Measurements from ENCODE around the gene CTCF.
A peak's percentile ranks its signal among the peaks of the same experiment; 100 is the strongest.

The CTCF gene

DNA sequence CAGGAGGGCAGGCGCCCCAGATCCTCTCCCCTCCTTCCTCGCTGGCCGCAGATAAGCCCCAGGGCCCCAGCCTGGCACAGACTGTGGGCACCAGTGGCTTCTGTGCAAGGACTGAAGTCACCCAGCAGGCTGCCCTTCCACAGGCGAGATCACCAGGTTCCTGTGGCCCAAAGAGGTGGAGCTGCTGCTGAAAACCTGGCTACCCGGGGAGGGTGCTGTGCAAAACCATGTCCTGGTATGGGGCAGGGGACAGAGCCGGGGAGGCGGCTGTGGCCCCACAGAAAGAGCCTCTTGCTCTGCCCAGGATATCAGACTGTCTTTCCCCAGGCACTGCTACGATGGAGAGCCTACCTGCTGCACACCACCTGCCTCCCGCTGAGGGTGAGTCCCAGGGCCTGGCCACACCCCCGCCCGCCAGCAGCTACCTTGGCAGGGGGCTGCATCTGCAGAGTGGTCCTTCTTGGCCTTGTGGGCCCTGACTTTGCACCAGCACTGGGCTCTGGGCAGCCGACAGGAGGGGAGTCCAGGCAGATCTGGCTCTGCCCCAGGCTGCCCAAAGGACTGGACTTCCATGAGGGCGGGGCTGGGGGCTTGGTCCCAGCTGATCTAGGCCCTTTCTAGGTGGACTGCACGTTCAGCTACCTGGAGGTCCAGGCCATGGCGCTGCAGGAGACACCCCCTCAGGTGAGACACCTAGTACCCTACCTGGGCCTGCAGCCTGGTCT lies 83.2 kb downstream of the CTCF start:
- H3K27me3 ChIP-seq (ENCODE audit: control insufficient read depth, insufficient read depth, low read length): peaks cover 28% of the 10 kb centered on the region
- peak overlapping the region; percentile 41 for H3K4me3 ChIP-seq (ENCODE audit: low read length)
- H3K9ac ChIP-seq (ENCODE audit: low read length): no peak overlapping the region
- H3K36me3 ChIP-seq (ENCODE audit: control insufficient read depth, insufficient read depth, low read length): no peaks in the 10 kb centered on the region
- H3K4me1 ChIP-seq (ENCODE audit: control insufficient read depth, insufficient read depth, low read length): peaks cover 4% of the 10 kb centered on the region
- H3K27ac ChIP-seq (ENCODE audit: low read depth, low read length): no peak overlapping the region

DNA sequence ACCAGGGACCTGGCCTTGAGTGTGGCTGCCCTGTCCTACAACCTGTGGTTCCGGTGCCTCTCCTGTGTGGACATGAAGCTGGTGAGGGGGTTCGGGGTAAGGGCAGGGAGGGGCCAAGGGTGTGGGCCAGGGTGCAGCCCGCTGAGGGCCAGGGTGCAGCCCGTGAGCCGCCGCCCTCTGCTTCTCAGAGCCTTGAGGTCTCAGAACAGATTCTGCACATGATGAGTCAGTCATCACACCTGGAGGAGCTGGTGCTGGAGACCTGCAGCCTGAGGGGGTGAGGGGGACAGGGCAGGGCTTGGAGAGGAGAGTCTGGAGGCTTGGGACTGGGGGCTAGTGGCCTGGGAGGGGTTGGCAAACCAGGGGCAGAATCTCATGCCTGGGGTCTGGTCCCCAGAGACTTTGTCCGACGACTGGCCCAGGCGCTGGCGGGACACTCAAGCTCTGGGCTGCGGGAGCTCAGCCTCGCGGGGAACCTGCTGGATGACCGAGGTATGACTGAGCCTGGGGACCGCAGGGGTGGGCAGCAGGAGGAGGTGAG lies 84.9 kb downstream of the CTCF start:
- H3K27me3 ChIP-seq (ENCODE audit: control insufficient read depth, insufficient read depth, low read length): peaks cover 34% of the 10 kb centered on the region

DNA sequence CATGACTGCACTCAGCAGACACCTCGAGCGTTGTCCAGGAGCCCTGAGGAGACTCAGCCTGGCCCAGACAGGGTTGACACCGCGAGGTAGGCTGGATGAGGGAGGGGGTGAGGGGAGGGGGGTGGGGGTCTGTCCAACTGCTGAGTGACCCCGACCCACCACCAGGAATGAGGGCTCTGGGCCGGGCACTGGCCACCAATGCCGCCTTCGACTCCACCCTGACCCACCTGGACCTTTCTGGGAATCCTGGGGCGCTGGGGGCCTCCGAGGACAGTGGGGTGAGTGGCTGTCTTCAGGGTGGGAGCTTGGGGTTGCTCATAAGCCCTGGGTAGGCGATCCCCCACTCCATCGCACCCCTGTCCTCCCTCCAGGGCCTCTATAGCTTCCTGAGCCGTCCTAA lies 85.4 kb downstream of the CTCF start:
- no peak overlapping the region for H3K9ac ChIP-seq (ENCODE audit: low read length)
- H3K4me1 ChIP-seq (ENCODE audit: control insufficient read depth, insufficient read depth, low read length): no peaks in the 10 kb centered on the region
- no peaks in the 10 kb centered on the region for H3K36me3 ChIP-seq (ENCODE audit: control insufficient read depth, insufficient read depth, low read length)
- no peak overlapping the region for H3K4me3 ChIP-seq (ENCODE audit: low read length)
- peaks cover 36% of the 10 kb centered on the region for H3K27me3 ChIP-seq (ENCODE audit: control insufficient read depth, insufficient read depth, low read length)
- no peak overlapping the region for H3K27ac ChIP-seq (ENCODE audit: low read depth, low read length)

More for the DNA sequence above, 84.9 kb downstream of the CTCF start:
- H3K4me3 ChIP-seq (ENCODE audit: low read length): no peak overlapping the region
- no peak overlapping the region for H3K9ac ChIP-seq (ENCODE audit: low read length)
- no peaks in the 10 kb centered on the region for H3K4me1 ChIP-seq (ENCODE audit: control insufficient read depth, insufficient read depth, low read length)
- H3K36me3 ChIP-seq (ENCODE audit: control insufficient read depth, insufficient read depth, low read length): no peaks in the 10 kb centered on the region
- H3K27ac ChIP-seq (ENCODE audit: low read depth, low read length): no peak overlapping the region

DNA sequence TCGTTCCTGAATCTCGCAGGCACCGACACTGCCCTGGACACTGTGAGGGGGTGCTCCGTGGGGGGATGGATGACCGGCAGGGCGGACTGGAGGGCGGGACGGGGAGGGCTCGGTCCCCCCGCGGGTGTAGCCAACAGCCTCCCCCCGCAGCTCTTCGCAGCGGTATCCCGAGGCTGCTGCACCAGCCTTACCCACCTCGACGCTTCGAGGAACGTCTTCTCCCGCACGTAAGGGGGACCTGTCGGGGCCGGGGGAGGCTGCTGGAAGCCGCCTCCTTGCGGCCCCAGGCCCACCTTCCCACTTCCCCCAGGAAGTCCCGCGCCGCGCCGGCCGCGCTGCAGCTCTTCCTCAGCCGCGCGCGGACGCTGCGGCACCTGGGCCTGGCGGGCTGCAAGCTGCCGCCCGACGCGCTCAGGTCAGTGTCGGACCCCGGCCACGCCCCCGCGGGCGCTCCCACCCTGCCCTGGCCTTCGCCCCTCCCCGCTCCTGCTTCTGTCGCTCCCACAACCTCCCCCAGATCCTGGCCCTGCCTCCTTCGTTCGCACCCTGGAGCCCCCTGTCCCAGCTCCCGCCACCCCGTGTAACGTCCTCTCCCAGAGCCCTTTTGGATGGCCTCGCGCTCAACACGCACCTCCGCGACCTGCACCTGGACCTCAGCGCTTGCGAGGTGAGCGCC lies 85.9 kb downstream of the CTCF start:
- Histone ChIP-seq H3K27me3 (ENCODE audit: control insufficient read depth, insufficient read depth, low read length) (peaks cover 37% of the 10 kb centered on the region), H3K9ac (ENCODE audit: low read length) (no peak overlapping the region), H3K36me3 (ENCODE audit: control insufficient read depth, insufficient read depth, low read length) (no peaks in the 10 kb centered on the region), H3K4me3 (ENCODE audit: low read length) (peak overlapping the region; percentile 8), H3K27ac (ENCODE audit: low read depth, low read length) (no peak overlapping the region), H3K4me1 (ENCODE audit: control insufficient read depth, insufficient read depth, low read length) (no peaks in the 10 kb centered on the region)

DNA sequence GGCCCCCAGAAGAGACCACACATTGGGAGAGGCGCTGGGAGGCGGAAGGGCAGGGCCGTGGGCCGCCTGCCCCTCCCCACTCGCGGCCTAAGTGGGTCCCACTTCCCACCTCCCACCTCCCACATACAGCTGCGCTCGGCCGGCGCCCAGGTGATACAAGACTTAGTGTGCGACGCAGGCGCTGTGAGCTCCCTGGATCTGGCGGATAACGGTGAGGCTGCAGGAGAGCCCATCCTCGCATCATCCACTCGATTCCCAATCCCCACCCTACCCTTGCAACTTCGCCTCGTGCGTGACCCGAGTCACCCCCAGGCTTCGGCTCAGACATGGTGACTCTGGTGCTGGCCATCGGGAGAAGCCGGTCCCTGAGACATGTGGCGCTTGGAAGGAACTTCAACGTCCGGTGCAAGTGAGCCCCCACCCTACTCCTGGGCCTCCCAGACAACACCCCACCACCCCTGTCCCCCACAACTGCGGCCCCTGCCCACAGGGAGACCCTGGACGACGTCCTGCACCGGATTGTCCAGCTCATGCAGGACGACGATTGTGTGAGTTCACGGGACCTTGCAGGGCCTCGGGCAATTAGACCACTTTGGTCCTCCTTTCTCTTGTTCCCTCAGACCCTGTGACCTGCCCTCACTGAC lies 86.6 kb downstream of the CTCF start:
- Histone ChIP-seq H3K4me1 (ENCODE audit: control insufficient read depth, insufficient read depth, low read length) (no peaks in the 10 kb centered on the region), H3K36me3 (ENCODE audit: control insufficient read depth, insufficient read depth, low read length) (no peaks in the 10 kb centered on the region), H3K9ac (ENCODE audit: low read length) (no peak overlapping the region), H3K27ac (ENCODE audit: low read depth, low read length) (no peak overlapping the region), H3K27me3 (ENCODE audit: control insufficient read depth, insufficient read depth, low read length) (peaks cover 39% of the 10 kb centered on the region), H3K4me3 (ENCODE audit: low read length) (peak overlapping the region; percentile 8)

DNA sequence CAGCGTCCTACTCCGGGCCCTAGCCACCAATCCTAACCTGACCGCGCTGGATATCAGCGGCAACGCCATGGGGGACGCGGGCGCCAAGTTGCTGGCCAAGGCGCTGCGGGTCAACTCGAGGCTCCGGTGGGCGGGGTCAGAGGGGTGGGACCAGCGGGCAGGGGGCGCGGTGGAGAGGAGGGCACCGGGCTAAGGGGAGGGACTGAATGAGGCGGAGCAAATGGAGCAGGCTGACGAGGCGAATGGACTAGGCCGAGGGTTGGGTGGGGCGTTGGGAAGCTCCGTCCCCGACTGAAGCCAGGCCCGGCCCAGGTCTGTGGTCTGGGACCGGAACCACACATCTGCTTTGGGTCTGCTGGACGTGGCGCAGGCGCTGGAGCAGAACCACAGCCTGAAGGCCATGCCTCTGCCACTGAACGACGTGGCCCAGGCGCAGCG lies 87.2 kb downstream of the CTCF start:
- no peak overlapping the region for H3K4me3 ChIP-seq (ENCODE audit: low read length)
- H3K27me3 ChIP-seq (ENCODE audit: control insufficient read depth, insufficient read depth, low read length): peaks cover 42% of the 10 kb centered on the region
- H3K36me3 ChIP-seq (ENCODE audit: control insufficient read depth, insufficient read depth, low read length): no peaks in the 10 kb centered on the region
- H3K9ac ChIP-seq (ENCODE audit: low read length): no peak overlapping the region
- no peak overlapping the region for H3K27ac ChIP-seq (ENCODE audit: low read depth, low read length)
- H3K4me1 ChIP-seq (ENCODE audit: control insufficient read depth, insufficient read depth, low read length): no peaks in the 10 kb centered on the region

DNA sequence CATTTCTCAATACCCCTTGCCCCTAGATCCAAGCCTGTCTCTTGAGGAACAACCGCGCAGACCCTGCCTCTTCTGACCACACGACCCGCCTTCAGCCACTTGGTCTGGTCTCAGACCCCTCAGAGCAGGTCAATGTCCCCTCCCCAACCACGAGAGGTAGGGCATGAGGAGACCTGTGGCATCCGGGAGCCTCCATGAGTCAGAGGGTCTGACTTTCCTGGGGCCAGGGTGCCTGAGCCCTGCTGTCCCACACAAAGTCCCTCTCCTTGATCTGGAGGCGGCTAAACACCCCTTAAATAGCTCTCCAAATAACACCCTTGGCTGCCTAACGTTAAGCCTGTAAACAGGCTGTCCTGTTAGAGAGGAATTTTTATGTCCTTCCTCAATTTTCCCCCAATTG lies 87.7 kb downstream of the CTCF start:
- Histone ChIP-seq H3K9ac (ENCODE audit: low read length) (no peak overlapping the region), H3K27me3 (ENCODE audit: control insufficient read depth, insufficient read depth, low read length) (peaks cover 46% of the 10 kb centered on the region), H3K4me1 (ENCODE audit: control insufficient read depth, insufficient read depth, low read length) (no peaks in the 10 kb centered on the region), H3K27ac (ENCODE audit: low read depth, low read length) (no peak overlapping the region), H3K4me3 (ENCODE audit: low read length) (no peak overlapping the region), H3K36me3 (ENCODE audit: control insufficient read depth, insufficient read depth, low read length) (no peaks in the 10 kb centered on the region)

DNA sequence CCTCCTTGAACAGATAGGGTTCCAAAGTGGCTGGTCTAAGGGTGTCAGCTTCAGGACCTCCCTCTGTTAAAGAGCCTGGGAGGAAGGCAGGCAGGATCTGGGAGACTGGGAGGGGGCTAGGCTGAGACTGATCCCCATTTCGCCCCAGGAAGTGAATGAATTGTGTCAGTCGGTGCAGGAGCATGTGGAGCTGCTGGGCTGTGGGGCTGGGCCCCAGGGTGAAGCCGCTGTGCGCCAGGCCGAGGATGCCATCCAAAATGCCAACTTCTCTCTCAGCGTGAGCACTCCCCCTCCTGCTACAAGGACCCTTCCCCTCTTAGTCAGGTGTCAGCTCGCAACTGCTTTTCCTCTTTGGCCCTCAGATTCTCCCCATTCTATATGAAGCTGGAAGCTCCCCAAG lies 88.7 kb downstream of the CTCF start:
- Histone ChIP-seq H3K4me1 (ENCODE audit: control insufficient read depth, insufficient read depth, low read length) (no peaks in the 10 kb centered on the region), H3K36me3 (ENCODE audit: control insufficient read depth, insufficient read depth, low read length) (no peaks in the 10 kb centered on the region), H3K27me3 (ENCODE audit: control insufficient read depth, insufficient read depth, low read length) (peaks cover 44% of the 10 kb centered on the region), H3K9ac (ENCODE audit: low read length) (no peak overlapping the region), H3K27ac (ENCODE audit: low read depth, low read length) (no peak overlapping the region), H3K4me3 (ENCODE audit: low read length) (no peak overlapping the region)

DNA sequence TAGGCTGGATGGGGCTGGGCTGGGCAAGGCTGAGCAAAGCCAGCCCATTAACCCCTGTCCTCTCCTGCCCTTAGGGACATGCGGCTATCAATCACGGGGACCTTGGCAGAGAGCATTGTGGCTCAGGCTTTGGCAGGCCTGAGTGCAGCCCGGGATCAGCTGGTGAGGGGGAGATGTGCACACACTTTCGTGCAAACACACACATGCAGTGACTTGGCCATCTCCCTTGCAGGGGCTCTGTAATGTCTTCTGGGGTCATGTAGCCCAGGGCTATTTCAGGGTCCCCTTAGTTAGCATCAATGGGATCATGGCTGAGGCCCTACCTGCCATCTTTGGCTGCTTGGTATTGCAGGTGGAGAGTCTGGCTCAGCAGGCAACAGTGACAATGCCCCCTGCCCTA lies 89.5 kb downstream of the CTCF start:
- no peak overlapping the region for H3K4me3 ChIP-seq (ENCODE audit: low read length)
- no peaks in the 10 kb centered on the region for H3K4me1 ChIP-seq (ENCODE audit: control insufficient read depth, insufficient read depth, low read length)
- peaks cover under 1% of the 10 kb centered on the region for H3K36me3 ChIP-seq (ENCODE audit: control insufficient read depth, insufficient read depth, low read length)
- peaks cover 40% of the 10 kb centered on the region for H3K27me3 ChIP-seq (ENCODE audit: control insufficient read depth, insufficient read depth, low read length)
- H3K9ac ChIP-seq (ENCODE audit: low read length): no peak overlapping the region
- H3K27ac ChIP-seq (ENCODE audit: low read depth, low read length): no peak overlapping the region

DNA sequence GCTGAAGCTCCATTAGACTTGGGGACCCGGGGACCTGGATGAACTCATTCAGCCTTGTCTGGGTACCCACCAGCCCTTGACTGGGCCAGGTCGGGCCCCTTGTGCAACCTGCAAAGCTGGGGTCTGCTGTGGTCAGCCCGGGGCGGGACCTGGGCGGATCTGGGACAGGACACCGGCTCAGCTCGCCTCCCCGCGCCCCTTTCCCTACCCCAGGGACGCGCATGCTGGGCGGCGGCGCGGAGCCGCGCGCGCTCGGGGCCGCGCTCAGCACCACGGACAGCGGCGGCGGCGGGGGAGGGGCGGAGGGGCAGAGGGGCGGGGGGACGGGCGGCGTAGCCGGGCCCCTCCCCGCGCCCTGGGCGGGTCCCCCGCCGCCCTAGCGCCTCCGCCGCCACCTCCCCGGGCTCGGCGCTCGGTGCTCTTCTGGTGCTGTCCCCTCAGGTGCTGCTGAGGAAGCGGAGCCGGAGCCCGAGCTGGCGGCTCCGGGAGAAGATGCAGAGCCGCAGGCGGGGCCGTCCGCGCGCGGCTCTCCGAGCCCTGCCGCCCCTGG lies 90.3 kb downstream of the CTCF start:
- Histone ChIP-seq H3K36me3 (ENCODE audit: control insufficient read depth, insufficient read depth, low read length) (peaks cover 4% of the 10 kb centered on the region), H3K9ac (ENCODE audit: low read length) (no peak overlapping the region), H3K4me1 (ENCODE audit: control insufficient read depth, insufficient read depth, low read length) (no peaks in the 10 kb centered on the region), H3K27me3 (ENCODE audit: control insufficient read depth, insufficient read depth, low read length) (peaks cover 38% of the 10 kb centered on the region), H3K4me3 (ENCODE audit: low read length) (no peak overlapping the region), H3K27ac (ENCODE audit: low read depth, low read length) (no peak overlapping the region)

DNA sequence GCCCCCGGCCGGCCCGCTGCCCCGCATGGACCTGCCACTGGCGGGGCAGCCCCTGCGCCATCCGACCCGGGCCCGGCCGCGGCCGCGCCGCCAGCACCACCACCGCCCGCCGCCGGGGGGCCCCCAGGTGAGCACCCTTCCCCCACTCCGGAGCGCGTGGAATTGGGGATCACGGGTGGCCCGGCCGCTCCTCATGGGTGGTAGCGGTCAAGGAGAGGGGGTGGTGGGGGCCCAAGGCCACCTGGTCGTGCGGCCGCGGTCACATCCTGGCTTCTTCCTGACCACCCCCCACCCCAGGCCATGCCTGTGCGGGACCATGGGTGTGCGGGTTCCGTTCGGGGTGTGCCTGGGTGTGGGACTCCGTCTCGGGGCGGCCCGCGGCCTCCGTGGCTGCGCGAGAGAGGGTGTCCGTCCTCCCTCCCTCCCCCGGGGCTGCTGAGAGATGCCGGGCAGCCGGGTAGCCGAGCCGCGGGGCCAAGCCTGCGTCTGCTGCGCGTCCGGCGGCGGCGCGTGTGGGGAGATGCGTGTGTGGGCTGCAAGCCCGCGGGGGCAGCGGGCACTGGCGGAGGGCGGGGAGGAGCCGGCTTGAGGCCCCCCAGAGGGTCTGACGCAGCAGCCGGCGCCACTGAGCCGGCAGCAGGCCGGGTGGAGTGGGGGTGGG lies 90.9 kb downstream of the CTCF start:
- Histone ChIP-seq H3K27ac (ENCODE audit: low read depth, low read length) (no peak overlapping the region), H3K36me3 (ENCODE audit: control insufficient read depth, insufficient read depth, low read length) (peaks cover 4% of the 10 kb centered on the region), H3K4me1 (ENCODE audit: control insufficient read depth, insufficient read depth, low read length) (no peaks in the 10 kb centered on the region), H3K4me3 (ENCODE audit: low read length) (no peak overlapping the region), H3K9ac (ENCODE audit: low read length) (no peak overlapping the region), H3K27me3 (ENCODE audit: control insufficient read depth, insufficient read depth, low read length) (peaks cover 32% of the 10 kb centered on the region)
